ENCODE data around the gene ODAD4. TPM values are rescaled to one million over a fixed set of nuclear protein-coding genes. Genes with fewer than 3 reads are reported as not detected.
A peak's percentile ranks its signal among the peaks of the same experiment; 100 is the strongest.

The ODAD4 gene
- polyA plus RNA-seq, 1 of the 3 experiments (the other 2 are of a cell fraction): 1.1 TPM

DNA sequence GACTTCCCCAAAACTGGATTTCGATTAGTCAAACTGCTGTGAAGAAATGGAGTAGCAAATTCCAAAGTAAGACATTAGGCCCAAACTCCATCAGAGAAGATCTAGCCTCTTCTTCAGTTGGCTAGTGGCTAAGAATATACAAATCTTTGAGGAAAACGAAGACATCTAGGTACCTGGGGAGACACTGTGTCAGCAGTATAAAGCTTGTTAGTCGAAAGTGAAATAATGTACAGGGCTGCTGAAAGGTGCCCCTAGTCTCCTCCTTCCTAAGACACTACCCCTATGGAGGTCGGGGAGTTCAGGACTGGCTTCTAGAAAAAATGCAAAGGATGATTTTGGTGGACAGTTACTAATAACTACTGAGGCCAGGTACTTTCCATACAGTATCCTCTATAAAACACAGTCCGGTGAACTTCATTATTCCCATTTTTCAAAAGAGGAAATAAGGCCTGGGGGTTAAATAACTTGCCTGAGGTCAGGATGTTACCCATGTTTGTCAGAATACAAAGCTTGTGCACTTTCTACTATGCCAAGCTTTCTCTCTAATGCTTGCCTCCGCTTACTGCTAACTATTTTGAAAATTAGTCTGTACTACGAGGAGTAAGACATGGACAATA is 71.9 kb downstream of the ODAD4 start (continued):
- TF ChIP-seq, protein P1, sequence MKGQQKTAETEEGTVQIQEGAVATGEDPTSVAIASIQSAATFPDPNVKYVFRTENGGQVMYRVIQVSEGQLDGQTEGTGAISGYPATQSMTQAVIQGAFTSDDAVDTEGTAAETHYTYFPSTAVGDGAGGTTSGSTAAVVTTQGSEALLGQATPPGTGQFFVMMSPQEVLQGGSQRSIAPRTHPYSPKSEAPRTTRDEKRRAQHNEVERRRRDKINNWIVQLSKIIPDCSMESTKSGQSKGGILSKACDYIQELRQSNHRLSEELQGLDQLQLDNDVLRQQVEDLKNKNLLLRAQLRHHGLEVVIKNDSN (IDR thresholded peaks at IDR 0.05; ENCODE audit: borderline replicate concordance, low read depth): no peak
- TF ChIP-seq NFIC (IDR thresholded peaks at IDR 0.05; ENCODE audit: borderline replicate concordance): no peak
- no peak for TF ChIP-seq EZH2phosphoT487 (IDR thresholded peaks at IDR 0.05; ENCODE audit: borderline replicate concordance, low read depth)
- TF ChIP-seq RCOR1 (IDR thresholded peaks at IDR 0.05; ENCODE audit: low read length): no peak
- no peak for TF ChIP-seq MXI1 (IDR thresholded peaks at IDR 0.05; ENCODE audit: low read depth, low read length)
- TF ChIP-seq RFX5 (IDR thresholded peaks at IDR 0.05; ENCODE audit: low read length): no peak
- TF ChIP-seq FOSL2 (IDR thresholded peaks at IDR 0.05; ENCODE audit: borderline replicate concordance, low read depth): no peak

DNA sequence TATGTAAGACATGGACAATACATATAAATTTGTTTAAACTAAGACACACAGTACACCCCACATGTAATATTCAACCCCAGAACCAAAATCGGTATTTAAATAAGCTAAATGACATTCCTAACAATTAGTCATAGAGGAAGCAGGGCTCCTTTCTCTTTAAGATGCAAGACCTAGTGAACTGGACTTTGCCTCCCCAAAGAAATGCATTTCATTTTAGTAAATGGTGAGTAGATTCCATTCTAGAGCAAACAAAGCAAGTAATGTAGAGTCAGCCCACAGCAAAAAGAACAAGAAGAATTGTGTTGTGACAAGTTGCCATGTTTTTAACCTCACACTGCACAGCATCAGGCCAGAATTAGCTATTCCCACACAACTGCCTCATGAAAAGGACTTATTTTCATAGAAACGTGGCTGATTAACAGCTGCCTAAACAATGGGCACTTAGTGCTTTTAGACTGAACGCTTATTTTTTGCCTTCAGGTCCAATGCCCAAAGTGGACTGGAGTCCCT is 72.4 kb downstream of the ODAD4 start:
- Histone ChIP-seq H3K4me3 (ENCODE audit: low read depth in 2 of 2, low read length in 1 of 2) (no peak overlapping the region), H3K9me2 (no peaks in the 10 kb centered on the region), H3K9ac (peak overlapping the region; percentile 6; the same call in 1 of the 2 replicates), H3K4me1 (ENCODE audit: control insufficient read depth in 1 of 2, insufficient read depth in 2 of 2, low read depth in 1 of 2, low read length in 1 of 2) (peaks cover 6 to 8% of the 10 kb centered on the region in 2 experiments; a peak in 2 of 4 replicates), H4K20me1 (ENCODE audit: insufficient read depth) (peaks cover 57% of the 10 kb centered on the region), H3K79me2 (ENCODE audit: insufficient read depth) (peaks cover 79% of the 10 kb centered on the region), H2AFZ (ENCODE audit: low read depth) (no peak overlapping the region), H3K36me3 (replicated peaks in 1 of 2; ENCODE audit: control insufficient read depth in 1 of 2, insufficient read depth in 2 of 2, low read length in 1 of 2) (peaks cover 29 to 35% of the 10 kb centered on the region in 2 experiments), H3K9me3 (no peaks in the 10 kb centered on the region), H3F3A (replicated peaks; ENCODE audit: insufficient read depth) (no peaks in the 10 kb centered on the region), H3K4me2 (peak overlapping the region; percentile 36), H3K27ac (ENCODE audit: low read depth in 2 of 2, low read length in 1 of 2) (peak overlapping the region in 1 of 2 experiments; percentile 9; a peak in 2 of 4 replicates), H3K27me3 (ENCODE audit: insufficient read depth) (no peaks in the 10 kb centered on the region)
- WGBS (ENCODE audit: low lambda C conversion rate): 69% methylated on average over 3 of the region's 3 CpGs
- POLR2A ChIA-PET: interaction anchor here (0.6 kb wide), 1 partner anchor 13 kb away, joined by 3 read pairs; no protein-coding TSS in a partner anchor
- no peak for TF ChIP-seq GABPA (IDR thresholded peaks at IDR 0.05; ENCODE audit: low read depth)
- TF ChIP-seq, protein P2, sequence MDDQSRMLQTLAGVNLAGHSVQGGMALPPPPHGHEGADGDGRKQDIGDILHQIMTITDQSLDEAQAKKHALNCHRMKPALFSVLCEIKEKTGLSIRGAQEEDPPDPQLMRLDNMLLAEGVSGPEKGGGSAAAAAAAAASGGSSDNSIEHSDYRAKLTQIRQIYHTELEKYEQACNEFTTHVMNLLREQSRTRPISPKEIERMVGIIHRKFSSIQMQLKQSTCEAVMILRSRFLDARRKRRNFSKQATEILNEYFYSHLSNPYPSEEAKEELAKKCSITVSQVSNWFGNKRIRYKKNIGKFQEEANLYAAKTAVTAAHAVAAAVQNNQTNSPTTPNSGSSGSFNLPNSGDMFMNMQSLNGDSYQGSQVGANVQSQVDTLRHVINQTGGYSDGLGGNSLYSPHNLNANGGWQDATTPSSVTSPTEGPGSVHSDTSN (IDR thresholded peaks at IDR 0.05): no peak
- TF ChIP-seq, protein P3, sequence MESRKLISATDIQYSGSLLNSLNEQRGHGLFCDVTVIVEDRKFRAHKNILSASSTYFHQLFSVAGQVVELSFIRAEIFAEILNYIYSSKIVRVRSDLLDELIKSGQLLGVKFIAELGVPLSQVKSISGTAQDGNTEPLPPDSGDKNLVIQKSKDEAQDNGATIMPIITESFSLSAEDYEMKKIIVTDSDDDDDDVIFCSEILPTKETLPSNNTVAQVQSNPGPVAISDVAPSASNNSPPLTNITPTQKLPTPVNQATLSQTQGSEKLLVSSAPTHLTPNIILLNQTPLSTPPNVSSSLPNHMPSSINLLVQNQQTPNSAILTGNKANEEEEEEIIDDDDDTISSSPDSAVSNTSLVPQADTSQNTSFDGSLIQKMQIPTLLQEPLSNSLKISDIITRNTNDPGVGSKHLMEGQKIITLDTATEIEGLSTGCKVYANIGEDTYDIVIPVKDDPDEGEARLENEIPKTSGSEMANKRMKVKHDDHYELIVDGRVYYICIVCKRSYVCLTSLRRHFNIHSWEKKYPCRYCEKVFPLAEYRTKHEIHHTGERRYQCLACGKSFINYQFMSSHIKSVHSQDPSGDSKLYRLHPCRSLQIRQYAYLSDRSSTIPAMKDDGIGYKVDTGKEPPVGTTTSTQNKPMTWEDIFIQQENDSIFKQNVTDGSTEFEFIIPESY (IDR thresholded peaks at IDR 0.05; ENCODE audit: borderline replicate concordance, low read depth): no peak
- no peak for TF ChIP-seq CHD2 (IDR thresholded peaks at IDR 0.05; ENCODE audit: low read length, partially characterized antibody)
- no peak for TF ChIP-seq ELF1 (IDR thresholded peaks at IDR 0.05)
- TF ChIP-seq MEF2A (IDR thresholded peaks at IDR 0.05; ENCODE audit: borderline replicate concordance, low read depth): no peak
- TF ChIP-seq, protein P4, sequence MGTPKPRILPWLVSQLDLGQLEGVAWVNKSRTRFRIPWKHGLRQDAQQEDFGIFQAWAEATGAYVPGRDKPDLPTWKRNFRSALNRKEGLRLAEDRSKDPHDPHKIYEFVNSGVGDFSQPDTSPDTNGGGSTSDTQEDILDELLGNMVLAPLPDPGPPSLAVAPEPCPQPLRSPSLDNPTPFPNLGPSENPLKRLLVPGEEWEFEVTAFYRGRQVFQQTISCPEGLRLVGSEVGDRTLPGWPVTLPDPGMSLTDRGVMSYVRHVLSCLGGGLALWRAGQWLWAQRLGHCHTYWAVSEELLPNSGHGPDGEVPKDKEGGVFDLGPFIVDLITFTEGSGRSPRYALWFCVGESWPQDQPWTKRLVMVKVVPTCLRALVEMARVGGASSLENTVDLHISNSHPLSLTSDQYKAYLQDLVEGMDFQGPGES (IDR thresholded peaks at IDR 0.05; ENCODE audit: low read depth, low read length): no peak
- TF ChIP-seq, protein P5, sequence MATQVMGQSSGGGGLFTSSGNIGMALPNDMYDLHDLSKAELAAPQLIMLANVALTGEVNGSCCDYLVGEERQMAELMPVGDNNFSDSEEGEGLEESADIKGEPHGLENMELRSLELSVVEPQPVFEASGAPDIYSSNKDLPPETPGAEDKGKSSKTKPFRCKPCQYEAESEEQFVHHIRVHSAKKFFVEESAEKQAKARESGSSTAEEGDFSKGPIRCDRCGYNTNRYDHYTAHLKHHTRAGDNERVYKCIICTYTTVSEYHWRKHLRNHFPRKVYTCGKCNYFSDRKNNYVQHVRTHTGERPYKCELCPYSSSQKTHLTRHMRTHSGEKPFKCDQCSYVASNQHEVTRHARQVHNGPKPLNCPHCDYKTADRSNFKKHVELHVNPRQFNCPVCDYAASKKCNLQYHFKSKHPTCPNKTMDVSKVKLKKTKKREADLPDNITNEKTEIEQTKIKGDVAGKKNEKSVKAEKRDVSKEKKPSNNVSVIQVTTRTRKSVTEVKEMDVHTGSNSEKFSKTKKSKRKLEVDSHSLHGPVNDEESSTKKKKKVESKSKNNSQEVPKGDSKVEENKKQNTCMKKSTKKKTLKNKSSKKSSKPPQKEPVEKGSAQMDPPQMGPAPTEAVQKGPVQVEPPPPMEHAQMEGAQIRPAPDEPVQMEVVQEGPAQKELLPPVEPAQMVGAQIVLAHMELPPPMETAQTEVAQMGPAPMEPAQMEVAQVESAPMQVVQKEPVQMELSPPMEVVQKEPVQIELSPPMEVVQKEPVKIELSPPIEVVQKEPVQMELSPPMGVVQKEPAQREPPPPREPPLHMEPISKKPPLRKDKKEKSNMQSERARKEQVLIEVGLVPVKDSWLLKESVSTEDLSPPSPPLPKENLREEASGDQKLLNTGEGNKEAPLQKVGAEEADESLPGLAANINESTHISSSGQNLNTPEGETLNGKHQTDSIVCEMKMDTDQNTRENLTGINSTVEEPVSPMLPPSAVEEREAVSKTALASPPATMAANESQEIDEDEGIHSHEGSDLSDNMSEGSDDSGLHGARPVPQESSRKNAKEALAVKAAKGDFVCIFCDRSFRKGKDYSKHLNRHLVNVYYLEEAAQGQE (IDR thresholded peaks at IDR 0.05; ENCODE audit: low read depth, low read length): no peak
- no peak for TF ChIP-seq TAF1 (IDR thresholded peaks at IDR 0.05; ENCODE audit: borderline replicate concordance, low read depth, low read length)
- TF ChIP-seq, protein P6, sequence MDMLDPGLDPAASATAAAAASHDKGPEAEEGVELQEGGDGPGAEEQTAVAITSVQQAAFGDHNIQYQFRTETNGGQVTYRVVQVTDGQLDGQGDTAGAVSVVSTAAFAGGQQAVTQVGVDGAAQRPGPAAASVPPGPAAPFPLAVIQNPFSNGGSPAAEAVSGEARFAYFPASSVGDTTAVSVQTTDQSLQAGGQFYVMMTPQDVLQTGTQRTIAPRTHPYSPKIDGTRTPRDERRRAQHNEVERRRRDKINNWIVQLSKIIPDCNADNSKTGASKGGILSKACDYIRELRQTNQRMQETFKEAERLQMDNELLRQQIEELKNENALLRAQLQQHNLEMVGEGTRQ (IDR thresholded peaks at IDR 0.05; ENCODE audit: borderline replicate concordance, low read depth, low read length): no peak
- no peak for TF ChIP-seq JUND (IDR thresholded peaks at IDR 0.05)
- no peak for TF ChIP-seq TEAD4 (IDR thresholded peaks at IDR 0.05; ENCODE audit: borderline replicate concordance, insufficient read depth)
- no peak for TF ChIP-seq POLR2AphosphoS5 (IDR thresholded peaks at IDR 0.05; ENCODE audit: low read depth, low read length)
- TF ChIP-seq FOSL2 (IDR thresholded peaks at IDR 0.05; ENCODE audit: borderline replicate concordance, low read depth): no peak
- no peak for DNase-seq
- CTCF ChIA-PET: interaction anchor here (0.8 to 1.5 kb wide), 5 partner anchors 11 to 44 kb away, joined by 3 to 4 read pairs (median 4); partner anchors contain the start of gene NKIRAS2
